Colonic mucosa (tissue), 4 donors: ENCODE measurements around the gene TMEM213. TPM values are rescaled to one million over a fixed set of nuclear protein-coding genes. Genes with fewer than 3 reads are reported as not detected.

Experiments
- DNase-seq: peaks from one replicate; pipeline ENCODE4 v3.0.0-alpha.2; 2020
- H3K27ac ChIP-seq: fragments of 200-600 bp; one replicate; pipeline ENCODE4 v1.8.0; 2021
- H3K27me3 ChIP-seq: fragments of 200-600 bp; one replicate; pipeline ENCODE4 v1.8.0; 2021
- H3K36me3 ChIP-seq: fragments of 200-600 bp; one replicate; pipeline ENCODE4 v1.8.0; 2021
- H3K4me1 ChIP-seq: fragments of 200-600 bp; one replicate; pipeline ENCODE4 v1.8.0; 2021; ENCODE audit warnings: mild to moderate bottlenecking
- H3K4me3 ChIP-seq: fragments of 200-600 bp; one replicate; pipeline ENCODE4 v1.8.0; 2021
- H3K9ac ChIP-seq, 2 donors: one replicate each; pipeline ENCODE4 v1.7.0; 2013; ENCODE audit warnings: control low read depth in 2 of 2, low read depth in 2 of 2, low read length in 2 of 2
- H3K9me3 ChIP-seq: fragments of 200-600 bp; one replicate; pipeline ENCODE4 v1.8.0; 2021
- CTCF ChIP-seq: fragments of 200-600 bp; IDR thresholded peaks from one replicate; pipeline ENCODE4 v1.8.0; 2022; ENCODE audit warnings: antibody characterized with exemption, mild to moderate bottlenecking
- intact Hi-C: fragments of 100-400 bp; cut with DNase I; formaldehyde crosslinking; loops from one replicate; pipeline ENCODE4 v1.14.1; 2022
- total RNA-seq, 2 donors: library from RNA; stranded (reverse); fragmentation: NEBNext Ultra II Directional in 1 of 2; extraction: Animal tissue kit (Norgen Biotek cat#: 25700) in 1 of 2; gene quantifications; one replicate each; pipeline ENCODE4 v1.2.1, GENCODE V29; 2021
- donor health status: healthy.
- donor health status: DM: no; HTN: no; CAD: no.
- donor health status: DM: no; HTN: no; CAD: no.

Gene TMEM213
- total RNA-seq, 2 donors from 2014 or later: not detected

DNA sequence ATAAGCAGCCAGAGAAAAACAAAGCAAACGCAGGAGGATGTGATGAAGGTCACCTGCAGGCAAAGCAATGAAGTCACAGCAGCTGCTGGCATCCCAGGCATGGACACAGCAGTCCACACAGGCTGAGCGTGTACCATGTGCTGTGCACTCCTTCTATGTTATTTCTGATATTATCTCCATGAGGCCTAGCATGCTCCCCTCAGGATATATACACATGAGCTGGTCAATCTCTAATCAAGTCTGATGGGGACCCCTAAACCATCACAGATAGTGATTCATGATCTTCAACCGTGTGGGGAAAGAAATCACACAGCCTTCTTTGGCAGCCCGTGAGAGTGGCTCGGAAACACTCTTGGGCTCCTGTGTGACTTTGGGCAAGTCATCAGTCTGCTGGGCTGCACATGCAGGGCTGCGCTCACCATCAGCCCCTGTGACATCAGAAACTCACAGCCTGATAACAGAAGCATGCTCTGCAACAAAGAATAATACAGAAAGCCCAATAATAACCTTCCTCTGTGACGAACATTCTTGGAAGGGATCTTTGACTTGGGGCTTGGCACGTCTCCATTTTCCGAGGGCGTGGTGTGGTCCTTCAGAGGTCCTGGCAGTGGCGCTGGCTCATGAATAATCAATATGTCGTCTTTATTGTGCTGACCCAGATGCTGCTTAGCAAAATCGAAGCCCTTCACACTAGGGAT is 83.2 kb downstream of the TMEM213 start:
- H3K36me3 ChIP-seq: no peaks in the 10 kb centered on the region
- no peaks in the 10 kb centered on the region for H3K4me1 ChIP-seq
- no peaks in the 10 kb centered on the region for H3K9me3 ChIP-seq
- no peak overlapping the region for H3K9ac ChIP-seq
- no peaks in the 10 kb centered on the region for H3K27me3 ChIP-seq
- intact Hi-C loops: no loop called here
- no peak overlapping the region for H3K27ac ChIP-seq
- H3K4me3 ChIP-seq: no peak overlapping the region
- no peak for TF ChIP-seq CTCF
- no peak for DNase-seq

DNA sequence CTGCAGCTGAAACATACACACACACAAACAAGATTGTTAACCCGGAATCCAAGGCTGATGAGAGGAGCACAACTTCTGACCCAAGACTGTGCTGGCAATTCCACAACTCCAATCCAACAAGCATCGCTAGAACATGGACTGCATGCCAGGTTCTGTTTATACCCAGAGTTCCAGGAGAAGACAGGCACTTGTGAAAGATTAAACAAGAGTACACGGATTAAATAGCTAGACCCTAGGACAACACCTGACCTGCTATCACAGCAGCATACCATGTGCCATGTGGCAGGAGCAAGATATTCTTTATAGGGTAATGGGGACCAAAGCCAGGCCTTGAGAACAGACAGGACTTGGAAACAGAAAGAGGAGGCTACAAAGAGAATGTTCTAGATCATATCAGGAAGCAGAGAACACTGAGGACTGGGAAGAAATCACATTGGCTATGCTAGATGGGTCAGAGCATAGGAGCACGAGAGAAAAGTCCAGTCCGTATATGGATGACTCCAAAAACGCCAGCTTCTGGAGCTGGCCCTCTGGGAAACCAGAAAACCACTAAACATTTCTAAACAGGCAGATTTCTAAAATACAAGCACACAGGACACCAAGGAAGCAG is 83.9 kb downstream of the TMEM213 start:
- Histone ChIP-seq H3K4me1 (no peaks in the 10 kb centered on the region), H3K27ac (no peak overlapping the region), H3K4me3 (no peak overlapping the region), H3K9ac (no peak overlapping the region), H3K9me3 (no peaks in the 10 kb centered on the region), H3K36me3 (no peaks in the 10 kb centered on the region), H3K27me3 (no peaks in the 10 kb centered on the region)
- intact Hi-C loops: no loop called here
- no peak for DNase-seq
- no peak for TF ChIP-seq CTCF

DNA sequence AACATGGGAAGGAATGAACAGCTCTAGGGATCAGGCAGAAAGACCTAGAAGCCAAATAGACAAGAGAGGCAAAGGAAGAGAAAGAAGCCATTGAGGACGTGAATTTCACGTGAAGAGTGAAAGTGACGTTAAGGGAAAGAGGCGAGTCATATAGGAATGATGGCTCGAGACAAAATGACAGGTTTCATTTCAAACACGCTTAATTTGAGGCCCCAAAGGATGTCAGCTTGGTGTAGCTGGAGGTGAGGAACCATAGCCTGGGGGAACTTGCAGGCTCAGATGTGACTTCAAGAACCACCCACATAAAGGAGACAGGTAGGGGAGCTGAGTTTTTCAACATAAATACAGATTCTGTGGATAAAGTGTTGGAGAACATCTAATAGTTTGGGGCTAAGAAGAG is 84.5 kb downstream of the TMEM213 start:
- Histone ChIP-seq H3K9me3 (no peaks in the 10 kb centered on the region), H3K36me3 (no peaks in the 10 kb centered on the region), H3K27me3 (no peaks in the 10 kb centered on the region), H3K9ac (no peak overlapping the region), H3K4me3 (no peak overlapping the region), H3K27ac (no peak overlapping the region), H3K4me1 (no peaks in the 10 kb centered on the region)
- no peak for DNase-seq
- TF ChIP-seq CTCF: no peak
- intact Hi-C loops: no loop called here

GRCh38 chr7:138885383-138886147 is 87.8 kb downstream of the TMEM213 start:
- intact Hi-C loops: loop anchor here (5.0 kb wide), 2 partner anchors 97 to 192 kb away; partner anchors contain the start of gene KIAA1549
- H3K9ac ChIP-seq: no peak overlapping the region
- DNase-seq: no peak

More at GRCh38 chr7:138885383-138886147, 87.8 kb downstream of the TMEM213 start:
- no peak overlapping the region for H3K27ac ChIP-seq
- H3K4me1 ChIP-seq: no peaks in the 10 kb centered on the region
- no peaks in the 10 kb centered on the region for H3K36me3 ChIP-seq
- no peak for TF ChIP-seq CTCF
- H3K27me3 ChIP-seq: no peaks in the 10 kb centered on the region
- H3K4me3 ChIP-seq: no peak overlapping the region
- no peaks in the 10 kb centered on the region for H3K9me3 ChIP-seq
